ENCODE results near the gene SLIT2.

GRCh38 chr4:20253283-20253734 is 1.6 kb downstream of the SLIT2 start:
- TF ChIP-seq CTCF (conservative IDR thresholded peaks at IDR 0.05; ENCODE audit: low read length) (no peak), EZH2phosphoT487 (IDR thresholded peaks at IDR 0.05; ENCODE audit: borderline replicate concordance) (no peak)

Data from Loucy (cell line).